IMR-90 (cell line): ENCODE data around the gene KCNT2. TPM values are rescaled to one million over a fixed set of nuclear protein-coding genes. Genes with fewer than 3 reads are reported as not detected.

ENCODE experiments used
- ATAC-seq: fragments of 200-7000 bp; cut with Tn5 transposase; 2 replicates; pipeline ENCODE4 v1.9.1; 2020; ENCODE audit warnings: low read depth, mild to moderate bottlenecking, moderate library complexity
- BruUV-seq: library from RNA; stranded (reverse); fragments of 400-500 nt; replicated peaks from 2 replicates; lab custom pipeline; 2021; lab: Mats Ljungman, UMichigan
- CTCF ChIA-PET: fragments of 300-600 bp; formaldehyde crosslinking; extraction: SDS; loops from one replicate; lab custom pipeline; 2021; ENCODE audit warnings: antibody characterized with exemption; lab: Yijun Ruan, JAX
- POLR2A ChIA-PET: fragments of 300-600 bp; sonication (Branson Sonifier 250); formaldehyde crosslinking; loops from one replicate; lab custom pipeline; 2022; ENCODE audit warnings: antibody characterized with exemption; ENCODE audit not compliant: unreplicated experiment; lab: Charles Lee
- DNase-seq: peaks from one replicate; pipeline ENCODE4 v3.0.0; 2013
- H2AFZ ChIP-seq: replicated peaks from 2 replicates; pipeline ENCODE3; 2013; ENCODE audit warnings: low read length, mild to moderate bottlenecking; ENCODE audit not compliant: poor library complexity
- H2AK5ac ChIP-seq: 2 replicates; pipeline ENCODE4 v1.6.1; 2013; ENCODE audit warnings: low read depth, low read length, inconsistent platforms
- H2AK9ac ChIP-seq: replicated peaks from 2 replicates; pipeline ENCODE3; 2013; ENCODE audit warnings: mild to moderate bottlenecking, low read depth, low read length, moderate library complexity; ENCODE audit not compliant: poor library complexity
- H2BK120ac ChIP-seq: 2 replicates; pipeline ENCODE4 v1.6.1; 2013; ENCODE audit warnings: low read depth, low read length, inconsistent platforms
- H2BK15ac ChIP-seq: 3 replicates; pipeline ENCODE4 v1.6.1; 2013; ENCODE audit warnings: low read depth, low read length, inconsistent platforms
- H2BK20ac ChIP-seq: 2 replicates; pipeline ENCODE4 v1.6.1; 2013; ENCODE audit warnings: low read depth, mild to moderate bottlenecking, inconsistent platforms, low read length, moderate library complexity
- H2BK5ac ChIP-seq: 2 replicates; pipeline ENCODE4 v1.6.1; 2013; ENCODE audit warnings: mild to moderate bottlenecking, low read depth, low read length, inconsistent platforms; ENCODE audit not compliant: poor library complexity, severe bottlenecking
- H3K14ac ChIP-seq: replicated peaks from 2 replicates; pipeline ENCODE4 v1.6.1; 2013; ENCODE audit warnings: low read depth, low read length, inconsistent platforms
- H3K18ac ChIP-seq: 2 replicates; pipeline ENCODE4 v1.6.1; 2013; ENCODE audit warnings: low read depth, low read length, control low read depth
- H3K23ac ChIP-seq: 2 replicates; pipeline ENCODE4 v1.6.1; 2013; ENCODE audit warnings: low read depth, low read length, inconsistent platforms
- H3K27ac ChIP-seq: 2 replicates; pipeline ENCODE4 v1.5.1; 2013; ENCODE audit warnings: mild to moderate bottlenecking, control low read depth, low read length; ENCODE audit not compliant: insufficient read depth
- H3K27me3 ChIP-seq: 2 replicates; pipeline ENCODE4 v1.6.1; 2013; ENCODE audit warnings: low read length; ENCODE audit not compliant: control insufficient read depth, insufficient read depth
- H3K36me3 ChIP-seq: 2 replicates; pipeline ENCODE4 v1.6.1; 2013; ENCODE audit warnings: low read length, mixed read lengths; ENCODE audit not compliant: control insufficient read depth, insufficient read depth
- H3K4ac ChIP-seq: 2 replicates; pipeline ENCODE4 v1.6.1; 2013; ENCODE audit warnings: low read depth, low read length, inconsistent platforms
- H3K4me1 ChIP-seq: 2 replicates; pipeline ENCODE4 v1.6.1; 2013; ENCODE audit warnings: low read length, mixed read lengths; ENCODE audit not compliant: control insufficient read depth, insufficient read depth
- H3K4me2 ChIP-seq: 2 replicates; pipeline ENCODE4 v1.6.1; 2013; ENCODE audit warnings: low read depth, mild to moderate bottlenecking, control low read depth, low read length, moderate library complexity
- H3K4me3 ChIP-seq: 2 replicates; pipeline ENCODE4 v1.5.1; 2013; ENCODE audit warnings: low read depth, mild to moderate bottlenecking, control low read depth, low read length, moderate library complexity; ENCODE audit not compliant: insufficient read depth
- H3K56ac ChIP-seq: 2 replicates; pipeline ENCODE4 v1.6.1; 2013; ENCODE audit warnings: low read length, inconsistent platforms; ENCODE audit not compliant: insufficient read depth; ENCODE audit errors: extremely low read depth
- H3K79me1 ChIP-seq, 2 experiments: 2 replicates each; pipeline ENCODE4 v1.6.1; 2013; ENCODE audit warnings: low read length in 2 of 2, inconsistent platforms in 1 of 2, low read depth in 1 of 2
- H3K9ac ChIP-seq: 2 replicates; pipeline ENCODE4 v1.6.1; 2013; ENCODE audit warnings: low read depth, low read length, control low read depth
- H3K9me1 ChIP-seq: 2 replicates; pipeline ENCODE4 v1.6.1; 2013; ENCODE audit warnings: low read length, inconsistent platforms; ENCODE audit not compliant: insufficient read depth
- H3K9me3 ChIP-seq: 2 replicates; pipeline ENCODE4 v1.6.1; 2013; ENCODE audit warnings: low read length; ENCODE audit not compliant: control insufficient read depth, insufficient read depth
- H4K20me1 ChIP-seq: 2 replicates; pipeline ENCODE4 v1.6.1; 2013; ENCODE audit warnings: low read length, inconsistent platforms; ENCODE audit not compliant: insufficient read depth
- H4K5ac ChIP-seq: 2 replicates; pipeline ENCODE4 v1.6.1; 2013; ENCODE audit warnings: mild to moderate bottlenecking, low read depth, low read length, control low read depth
- H4K8ac ChIP-seq, 2 experiments: 2 replicates each; pipeline ENCODE4 v1.6.1; 2013; ENCODE audit warnings: low read depth in 2 of 2, low read length in 2 of 2, control low read depth in 1 of 2, inconsistent platforms in 1 of 2
- H4K91ac ChIP-seq: 2 replicates; pipeline ENCODE4 v1.6.1; 2013; ENCODE audit warnings: low read depth, low read length, inconsistent platforms; ENCODE audit not compliant: insufficient read depth
- BHLHE40 ChIP-seq: fragments of 150-350 bp; IDR thresholded peaks from 2 replicates; pipeline ENCODE4 v1.6.1; 2016; ENCODE audit warnings: mild to moderate bottlenecking, low read depth, low read length
- CEBPB ChIP-seq: IDR thresholded peaks from 2 replicates; pipeline ENCODE4 v1.6.1; 2012; ENCODE audit warnings: low read depth, low read length, improper control_type of control experiment
- CHD1 ChIP-seq: IDR thresholded peaks from 2 replicates; pipeline ENCODE4 v1.6.1; 2012; ENCODE audit warnings: low read depth, low read length, improper control_type of control experiment
- FOS ChIP-seq: fragments of 150-350 bp; IDR thresholded peaks from 2 replicates; pipeline ENCODE4 v1.6.1; 2016; ENCODE audit warnings: low read depth, low read length
- MAFK ChIP-seq: IDR thresholded peaks from 2 replicates; pipeline ENCODE4 v1.6.1; 2012; ENCODE audit warnings: low read depth, low read length, improper control_type of control experiment
- NFE2L2 ChIP-seq: fragments of 150-350 bp; IDR thresholded peaks from 2 replicates; pipeline ENCODE4 v1.6.1; 2016; ENCODE audit warnings: low read depth, mild to moderate bottlenecking, low read length
- POLR2A ChIP-seq: IDR thresholded peaks from 2 replicates; pipeline ENCODE4 v1.6.1; 2012; ENCODE audit warnings: mild to moderate bottlenecking, low read depth, low read length
- RAD21 ChIP-seq: IDR thresholded peaks from 2 replicates; pipeline ENCODE4 v1.6.1; 2012; ENCODE audit warnings: low read length, improper control_type of control experiment
- RFX5 ChIP-seq: IDR thresholded peaks from 2 replicates; pipeline ENCODE4 v1.8.0; 2012; ENCODE audit warnings: low read depth, mild to moderate bottlenecking, low read length, moderate library complexity
- SMC3 ChIP-seq: fragments of 150-350 bp; IDR thresholded peaks from 2 replicates; pipeline ENCODE4 v1.6.1; 2016; ENCODE audit warnings: low read depth, mild to moderate bottlenecking, antibody characterized with exemption, low read length, moderate library complexity
- WGBS, 2 experiments: methylation state at CpG; one replicate each; pipeline versions ENCODE4 v1.1.5 to v1.1.7; 2013; ENCODE audit warnings: missing lambda C conversion rate in 2 of 2; ENCODE audit not compliant: insufficient read length in 1 of 2; ENCODE audit errors: extremely low coverage in 2 of 2; 5-methylcytosine and 5-hydroxymethylcytosine counted together
- dilution Hi-C: fragments of 300-500 bp; cut with HindIII; formaldehyde crosslinking; loops from one replicate; pipeline ENCODE4 v1.14.3; 2018; ENCODE audit warnings: low sequenced_read_pairs; ENCODE audit not compliant: unreplicated experiment
- in situ Hi-C: fragments of 300-500 bp; cut with MboI; formaldehyde crosslinking; loops from 3 replicates; pipeline ENCODE4 v1.14.3; 2019; ENCODE audit warnings: low sequenced_read_pairs, inconsistent platforms, mixed read lengths
- intact Hi-C: fragments of 100-400 bp; cut with micrococcal nuclease; formaldehyde crosslinking; loops from 2 replicates; pipeline ENCODE4 v1.10.0; 2022
- polyA plus RNA-seq, 3 experiments: library from polyadenylated mRNA; depleted of rRNA; stranded (reverse); fragments of >200 nt; gene quantifications; 2 replicates each; pipeline ENCODE4 v1.2.3, GENCODE V29; 2012; ENCODE audit warnings: low replicate concordance in 1 of 3
- total RNA-seq: library from RNA; depleted of rRNA; stranded (reverse); fragments of >200 nt; gene quantifications from 2 replicates; pipeline ENCODE4 v1.2.3, GENCODE V29; 2012
- TF ChIP-seq, protein P1 (sequence below): fragments of 150-350 bp; IDR thresholded peaks from 2 replicates; pipeline ENCODE4 v1.6.1; 2017; ENCODE audit warnings: mild to moderate bottlenecking, antibody characterized with exemption, low read length, low read depth
- TF ChIP-seq, protein P2 (sequence below): fragments of 150-350 bp; IDR thresholded peaks from 2 replicates; pipeline ENCODE4 v1.6.1; 2016; ENCODE audit warnings: low read depth, mild to moderate bottlenecking, low read length, moderate library complexity, borderline replicate concordance

Gene KCNT2
- total and polyA plus RNA-seq, 2 of the 4 experiments (the other 2 are of a cell fraction), result 0.22 to 0.72 TPM

DNA sequence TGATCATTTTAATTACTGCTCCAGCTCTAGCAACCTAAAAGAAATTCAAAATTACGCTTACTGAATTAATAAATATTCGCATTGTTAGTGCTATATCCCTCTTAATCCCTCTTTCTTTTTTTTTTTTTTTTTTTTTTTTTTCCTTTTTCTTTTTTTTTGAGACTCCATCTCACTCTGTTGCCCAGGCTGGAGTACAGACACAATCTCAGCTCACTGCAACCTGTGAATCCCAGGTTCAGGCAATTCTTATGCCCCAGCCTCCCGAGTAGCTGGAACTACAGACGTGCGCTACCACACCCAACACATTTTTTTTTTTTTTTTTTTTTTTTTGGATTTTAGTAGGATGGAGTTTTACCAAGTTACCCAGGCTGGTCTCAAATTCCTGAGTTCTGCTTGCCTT is 157.1 kb downstream of the KCNT2 start:
- no peak overlapping the region for H2BK15ac ChIP-seq
- no peak overlapping the region for H2BK5ac ChIP-seq
- no peak overlapping the region for H3K9ac ChIP-seq
- H3K9me1 ChIP-seq, result no peaks in the 10 kb centered on the region; the same call in 1 of the 2 replicates
- intact Hi-C loops (no loop called here), dilution Hi-C loops (no loop called here), in situ Hi-C loops (no loop called here)
- H4K20me1 ChIP-seq, result no peaks in the 10 kb centered on the region
- ChIA-PET POLR2A (no interaction called here), CTCF (no interaction called here)
- H3K23ac ChIP-seq, result no peak overlapping the region
- no peak overlapping the region for H2BK20ac ChIP-seq
- H3K36me3 ChIP-seq, result no peaks in the 10 kb centered on the region
- no CpG with 5 or more reads among the region's 5 CpGs for WGBS, 2 experiments
- no peak overlapping the region for H3K4ac ChIP-seq
- H2BK120ac ChIP-seq, result no peak overlapping the region
- ATAC-seq (no peak), DNase-seq (no peak)
- H3K18ac ChIP-seq, result no peak overlapping the region
- H3K4me1 ChIP-seq, result no peaks in the 10 kb centered on the region
- H3K27ac ChIP-seq, result no peak overlapping the region
- H4K91ac ChIP-seq, result no peak overlapping the region
- TF ChIP-seq FOS, result no peak
- TF ChIP-seq, protein P1, sequence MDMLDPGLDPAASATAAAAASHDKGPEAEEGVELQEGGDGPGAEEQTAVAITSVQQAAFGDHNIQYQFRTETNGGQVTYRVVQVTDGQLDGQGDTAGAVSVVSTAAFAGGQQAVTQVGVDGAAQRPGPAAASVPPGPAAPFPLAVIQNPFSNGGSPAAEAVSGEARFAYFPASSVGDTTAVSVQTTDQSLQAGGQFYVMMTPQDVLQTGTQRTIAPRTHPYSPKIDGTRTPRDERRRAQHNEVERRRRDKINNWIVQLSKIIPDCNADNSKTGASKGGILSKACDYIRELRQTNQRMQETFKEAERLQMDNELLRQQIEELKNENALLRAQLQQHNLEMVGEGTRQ, result no peak
- no peak for TF ChIP-seq CHD1
- no peak for TF ChIP-seq BHLHE40
- TF ChIP-seq NFE2L2, result no peak
- TF ChIP-seq MAFK, result no peak
- no peak for TF ChIP-seq RAD21
- TF ChIP-seq RFX5, result no peak
- TF ChIP-seq CEBPB, result no peak
- TF ChIP-seq POLR2A, result no peak
- no peak for TF ChIP-seq SMC3
- TF ChIP-seq, protein P2, sequence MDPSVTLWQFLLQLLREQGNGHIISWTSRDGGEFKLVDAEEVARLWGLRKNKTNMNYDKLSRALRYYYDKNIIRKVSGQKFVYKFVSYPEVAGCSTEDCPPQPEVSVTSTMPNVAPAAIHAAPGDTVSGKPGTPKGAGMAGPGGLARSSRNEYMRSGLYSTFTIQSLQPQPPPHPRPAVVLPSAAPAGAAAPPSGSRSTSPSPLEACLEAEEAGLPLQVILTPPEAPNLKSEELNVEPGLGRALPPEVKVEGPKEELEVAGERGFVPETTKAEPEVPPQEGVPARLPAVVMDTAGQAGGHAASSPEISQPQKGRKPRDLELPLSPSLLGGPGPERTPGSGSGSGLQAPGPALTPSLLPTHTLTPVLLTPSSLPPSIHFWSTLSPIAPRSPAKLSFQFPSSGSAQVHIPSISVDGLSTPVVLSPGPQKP, result no peak
- no peaks in the 10 kb centered on the region for H3K27me3 ChIP-seq
- H4K5ac ChIP-seq, result no peak overlapping the region
- H3K14ac ChIP-seq, result no peak overlapping the region
- H2AK5ac ChIP-seq, result no peak overlapping the region
- H4K8ac ChIP-seq, result no peak overlapping the region
- no peak overlapping the region for H3K56ac ChIP-seq
- no peak overlapping the region for H2AK9ac ChIP-seq
- H3K9me3 ChIP-seq, result no peaks in the 10 kb centered on the region
- no peak overlapping the region for H2AFZ ChIP-seq
- H3K79me1 ChIP-seq, result no peaks in the 10 kb centered on the region
- H3K4me3 ChIP-seq, result no peak overlapping the region
- H3K4me2 ChIP-seq, result no peak overlapping the region
- BruUV-seq, result no TSS peak
